ENCODE results near the gene EPHB1. TPM values are rescaled to one million over a fixed set of nuclear protein-coding genes. Genes with fewer than 3 reads are reported as not detected.

EPHB1 gene
- total and polyA plus RNA-seq, 2 of the 13 experiments (the other 11 are each of a cell fraction or from before 2014, with no cell fraction given) = 0.07 to 0.21 TPM

DNA sequence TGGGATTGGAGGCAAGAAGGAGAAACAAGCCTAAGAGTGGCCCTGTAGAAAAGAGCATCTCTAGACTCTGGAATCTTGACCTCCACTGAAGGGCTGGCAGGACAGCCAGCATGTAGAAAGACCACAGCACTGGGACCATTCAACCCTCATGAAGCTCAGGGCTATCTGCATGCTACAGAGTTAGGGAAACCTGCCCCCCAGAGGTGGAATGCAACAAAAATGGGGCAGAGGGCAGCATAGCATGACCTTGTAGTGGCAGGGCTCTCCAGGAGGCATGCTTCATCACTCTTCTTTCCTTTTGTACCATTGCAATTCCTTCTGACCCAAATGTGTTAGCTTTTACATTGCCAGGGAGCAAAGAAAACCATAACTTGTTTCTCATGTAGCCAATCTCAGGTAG is 445.4 kb downstream of the EPHB1 start:
- intact Hi-C loops (cut with micrococcal nuclease; ENCODE audit: unreplicated experiment) = no loop called here
- CTCF ChIA-PET (ENCODE audit: low intra/inter-chr PET ratio, low total read pairs) = no interaction called here
- no peak for TF ChIP-seq SP1 (IDR thresholded peaks at IDR 0.05)
- TF ChIP-seq SP1 (CRISPR knock-in tag; IDR thresholded peaks at IDR 0.05) = no peak
- TF ChIP-seq, protein P1, sequence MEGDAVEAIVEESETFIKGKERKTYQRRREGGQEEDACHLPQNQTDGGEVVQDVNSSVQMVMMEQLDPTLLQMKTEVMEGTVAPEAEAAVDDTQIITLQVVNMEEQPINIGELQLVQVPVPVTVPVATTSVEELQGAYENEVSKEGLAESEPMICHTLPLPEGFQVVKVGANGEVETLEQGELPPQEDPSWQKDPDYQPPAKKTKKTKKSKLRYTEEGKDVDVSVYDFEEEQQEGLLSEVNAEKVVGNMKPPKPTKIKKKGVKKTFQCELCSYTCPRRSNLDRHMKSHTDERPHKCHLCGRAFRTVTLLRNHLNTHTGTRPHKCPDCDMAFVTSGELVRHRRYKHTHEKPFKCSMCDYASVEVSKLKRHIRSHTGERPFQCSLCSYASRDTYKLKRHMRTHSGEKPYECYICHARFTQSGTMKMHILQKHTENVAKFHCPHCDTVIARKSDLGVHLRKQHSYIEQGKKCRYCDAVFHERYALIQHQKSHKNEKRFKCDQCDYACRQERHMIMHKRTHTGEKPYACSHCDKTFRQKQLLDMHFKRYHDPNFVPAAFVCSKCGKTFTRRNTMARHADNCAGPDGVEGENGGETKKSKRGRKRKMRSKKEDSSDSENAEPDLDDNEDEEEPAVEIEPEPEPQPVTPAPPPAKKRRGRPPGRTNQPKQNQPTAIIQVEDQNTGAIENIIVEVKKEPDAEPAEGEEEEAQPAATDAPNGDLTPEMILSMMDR (CRISPR knock-in tag; IDR thresholded peaks at IDR 0.05) = 0 out of 2 replicates have a peak, but pooled peaks have one; percentile 9
- peak; percentile 83 for TF ChIP-seq PPARG (CRISPR knock-in tag; conservative IDR thresholded peaks at IDR 0.05)
- TF ChIP-seq ATF7-NPFF (CRISPR knock-in tag; IDR thresholded peaks at IDR 0.05; ENCODE audit: low read depth) = no peak
- TF ChIP-seq ZFAT (CRISPR knock-in tag; conservative IDR thresholded peaks at IDR 0.05) = no peak
- no peak for TF ChIP-seq TARDBP (CRISPR knock-in tag; IDR thresholded peaks at IDR 0.05)
- TF ChIP-seq CEBPB (IDR thresholded peaks at IDR 0.05; ENCODE audit: borderline replicate concordance, low read depth, low read length) = no peak

DNA sequence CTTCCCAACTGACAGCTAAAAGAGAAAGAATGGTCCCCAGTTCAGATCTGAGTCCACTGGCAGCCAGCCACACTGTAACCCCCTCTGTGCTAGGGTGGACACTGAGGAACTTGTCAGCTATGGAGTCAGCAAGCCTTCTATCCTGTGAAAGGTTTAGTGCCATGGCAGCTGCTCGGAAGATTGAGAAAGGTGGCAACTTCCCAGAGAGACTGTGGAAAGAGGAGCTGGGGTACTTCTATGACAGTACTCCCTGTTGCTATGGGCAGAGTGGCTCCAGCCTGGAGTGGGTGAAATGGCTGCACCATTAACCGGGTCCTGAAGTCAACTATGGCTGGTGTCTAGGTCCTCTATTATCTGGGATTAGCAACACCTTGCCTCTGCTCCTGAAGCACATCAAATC is 447.2 kb downstream of the EPHB1 start:
- Histone ChIP-seq H4K20me1 (ENCODE audit: insufficient read depth, low read length) (no peaks in the 10 kb centered on the region), H3K36me3 (replicated peaks in 1 of 2; ENCODE audit: control insufficient read depth in 1 of 2, insufficient read depth in 2 of 2, low read length in 2 of 2) (no peaks in the 10 kb centered on the region), H3K4me3 (replicated peaks in 1 of 3; ENCODE audit: insufficient read depth in 1 of 3, low read depth in 2 of 3, low read length in 3 of 3) (no peak overlapping the region), H3K9ac (ENCODE audit: insufficient read depth, low read depth, low read length) (no peak overlapping the region), H3K27ac (ENCODE audit: extremely low read length, insufficient read depth, low read length) (no peak overlapping the region), H2AFZ (ENCODE audit: low read length) (no peak overlapping the region), H3K27me3 (ENCODE audit: control insufficient read depth in 1 of 2, insufficient read depth in 2 of 2, low read length in 2 of 2) (peaks cover 0 to 3% of the 10 kb centered on the region in 2 experiments; a peak in 1 of 5 replicates), H3K4me2 (ENCODE audit: low read depth, low read length) (no peak overlapping the region), H3K4me1 (ENCODE audit: insufficient read depth, low read length) (no peaks in the 10 kb centered on the region), H3K79me2 (ENCODE audit: insufficient read depth, low read length) (no peaks in the 10 kb centered on the region), H3K9me3 (ENCODE audit: low read length) (no peaks in the 10 kb centered on the region)
- FAIRE-seq (no peak), DNase-seq (ENCODE audit: low spot score) (no peak), ATAC-seq (no peak)
- intact Hi-C loops (cut with micrococcal nuclease; ENCODE audit: unreplicated experiment) (no loop called here), in situ Hi-C loops (cut with HindIII; ENCODE audit: extremely low pct_ligation_motif_present, low pct_unique_long_range_greater_than_20kb) (no loop called here)
- CTCF ChIA-PET (ENCODE audit: low intra/inter-chr PET ratio, low total read pairs) = no interaction called here
- BruUV-seq (replicated peaks) = no TSS peak
- 0% methylated on average over 1 of the region's 2 CpGs for WGBS (ENCODE audit: low lambda C conversion rate)
- POLR2A ChIA-PET = no interaction called here
- TF ChIP-seq DMAP1 (CRISPR knock-in tag; IDR thresholded peaks at IDR 0.05) (no peak), FLYWCH1 (CRISPR knock-in tag; IDR thresholded peaks at IDR 0.05) (no peak), DNMT3B (CRISPR knock-in tag; conservative IDR thresholded peaks at IDR 0.05) (no peak), FOXP1 (IDR thresholded peaks at IDR 0.05) (no peak), FOXP1 (CRISPR knock-in tag; IDR thresholded peaks at IDR 0.05) (no peak), ZNF879 (CRISPR knock-in tag; IDR thresholded peaks at IDR 0.05) (no peak)
- TF ChIP-seq, protein P2, sequence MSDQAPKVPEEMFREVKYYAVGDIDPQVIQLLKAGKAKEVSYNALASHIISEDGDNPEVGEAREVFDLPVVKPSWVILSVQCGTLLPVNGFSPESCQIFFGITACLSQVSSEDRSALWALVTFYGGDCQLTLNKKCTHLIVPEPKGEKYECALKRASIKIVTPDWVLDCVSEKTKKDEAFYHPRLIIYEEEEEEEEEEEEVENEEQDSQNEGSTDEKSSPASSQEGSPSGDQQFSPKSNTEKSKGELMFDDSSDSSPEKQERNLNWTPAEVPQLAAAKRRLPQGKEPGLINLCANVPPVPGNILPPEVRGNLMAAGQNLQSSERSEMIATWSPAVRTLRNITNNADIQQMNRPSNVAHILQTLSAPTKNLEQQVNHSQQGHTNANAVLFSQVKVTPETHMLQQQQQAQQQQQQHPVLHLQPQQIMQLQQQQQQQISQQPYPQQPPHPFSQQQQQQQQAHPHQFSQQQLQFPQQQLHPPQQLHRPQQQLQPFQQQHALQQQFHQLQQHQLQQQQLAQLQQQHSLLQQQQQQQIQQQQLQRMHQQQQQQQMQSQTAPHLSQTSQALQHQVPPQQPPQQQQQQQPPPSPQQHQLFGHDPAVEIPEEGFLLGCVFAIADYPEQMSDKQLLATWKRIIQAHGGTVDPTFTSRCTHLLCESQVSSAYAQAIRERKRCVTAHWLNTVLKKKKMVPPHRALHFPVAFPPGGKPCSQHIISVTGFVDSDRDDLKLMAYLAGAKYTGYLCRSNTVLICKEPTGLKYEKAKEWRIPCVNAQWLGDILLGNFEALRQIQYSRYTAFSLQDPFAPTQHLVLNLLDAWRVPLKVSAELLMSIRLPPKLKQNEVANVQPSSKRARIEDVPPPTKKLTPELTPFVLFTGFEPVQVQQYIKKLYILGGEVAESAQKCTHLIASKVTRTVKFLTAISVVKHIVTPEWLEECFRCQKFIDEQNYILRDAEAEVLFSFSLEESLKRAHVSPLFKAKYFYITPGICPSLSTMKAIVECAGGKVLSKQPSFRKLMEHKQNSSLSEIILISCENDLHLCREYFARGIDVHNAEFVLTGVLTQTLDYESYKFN (CRISPR knock-in tag; conservative IDR thresholded peaks at IDR 0.05) = no peak
- TF ChIP-seq, protein P3, sequence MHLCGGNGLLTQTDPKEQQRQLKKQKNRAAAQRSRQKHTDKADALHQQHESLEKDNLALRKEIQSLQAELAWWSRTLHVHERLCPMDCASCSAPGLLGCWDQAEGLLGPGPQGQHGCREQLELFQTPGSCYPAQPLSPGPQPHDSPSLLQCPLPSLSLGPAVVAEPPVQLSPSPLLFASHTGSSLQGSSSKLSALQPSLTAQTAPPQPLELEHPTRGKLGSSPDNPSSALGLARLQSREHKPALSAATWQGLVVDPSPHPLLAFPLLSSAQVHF (CRISPR knock-in tag; IDR thresholded peaks at IDR 0.05) = no peak

More for the DNA sequence above, 445.4 kb downstream of the EPHB1 start:
- no TSS peak for BruUV-seq (replicated peaks)
- no peak overlapping the region for H2AFZ ChIP-seq (ENCODE audit: low read length)
- no peaks in the 10 kb centered on the region for H3K36me3 ChIP-seq (replicated peaks in 1 of 2; ENCODE audit: control insufficient read depth in 1 of 2, insufficient read depth in 2 of 2, low read length in 2 of 2)
- in situ Hi-C loops (cut with HindIII; ENCODE audit: extremely low pct_ligation_motif_present, low pct_unique_long_range_greater_than_20kb) = no loop called here
- no peak overlapping the region for H3K9ac ChIP-seq (ENCODE audit: insufficient read depth, low read depth, low read length)
- no peaks in the 10 kb centered on the region for H4K20me1 ChIP-seq (ENCODE audit: insufficient read depth, low read length)
- POLR2A ChIA-PET = no interaction called here
- no peaks in the 10 kb centered on the region for H3K9me3 ChIP-seq (ENCODE audit: low read length)
- H3K27ac ChIP-seq (ENCODE audit: extremely low read length, insufficient read depth, low read length) = no peak overlapping the region
- ATAC-seq = peak; percentile 44; the same call in 2 of the 3 replicates
- DNase-seq (ENCODE audit: low spot score) = no peak
- H3K4me2 ChIP-seq (ENCODE audit: low read depth, low read length) = no peak overlapping the region
- FAIRE-seq = no peak
- no peaks in the 10 kb centered on the region for H3K4me1 ChIP-seq (ENCODE audit: insufficient read depth, low read length)
- H3K27me3 ChIP-seq (ENCODE audit: control insufficient read depth in 1 of 2, insufficient read depth in 2 of 2, low read length in 2 of 2) = peaks cover 0 to 3% of the 10 kb centered on the region in 2 experiments; a peak in 1 of 5 replicates
- no peak overlapping the region for H3K4me3 ChIP-seq (replicated peaks in 1 of 3; ENCODE audit: insufficient read depth in 1 of 3, low read depth in 2 of 3, low read length in 3 of 3)
- H3K79me2 ChIP-seq (ENCODE audit: insufficient read depth, low read length) = no peaks in the 10 kb centered on the region
